ENCODE results near the gene TRPC4AP.

TRPC4AP gene

DNA sequence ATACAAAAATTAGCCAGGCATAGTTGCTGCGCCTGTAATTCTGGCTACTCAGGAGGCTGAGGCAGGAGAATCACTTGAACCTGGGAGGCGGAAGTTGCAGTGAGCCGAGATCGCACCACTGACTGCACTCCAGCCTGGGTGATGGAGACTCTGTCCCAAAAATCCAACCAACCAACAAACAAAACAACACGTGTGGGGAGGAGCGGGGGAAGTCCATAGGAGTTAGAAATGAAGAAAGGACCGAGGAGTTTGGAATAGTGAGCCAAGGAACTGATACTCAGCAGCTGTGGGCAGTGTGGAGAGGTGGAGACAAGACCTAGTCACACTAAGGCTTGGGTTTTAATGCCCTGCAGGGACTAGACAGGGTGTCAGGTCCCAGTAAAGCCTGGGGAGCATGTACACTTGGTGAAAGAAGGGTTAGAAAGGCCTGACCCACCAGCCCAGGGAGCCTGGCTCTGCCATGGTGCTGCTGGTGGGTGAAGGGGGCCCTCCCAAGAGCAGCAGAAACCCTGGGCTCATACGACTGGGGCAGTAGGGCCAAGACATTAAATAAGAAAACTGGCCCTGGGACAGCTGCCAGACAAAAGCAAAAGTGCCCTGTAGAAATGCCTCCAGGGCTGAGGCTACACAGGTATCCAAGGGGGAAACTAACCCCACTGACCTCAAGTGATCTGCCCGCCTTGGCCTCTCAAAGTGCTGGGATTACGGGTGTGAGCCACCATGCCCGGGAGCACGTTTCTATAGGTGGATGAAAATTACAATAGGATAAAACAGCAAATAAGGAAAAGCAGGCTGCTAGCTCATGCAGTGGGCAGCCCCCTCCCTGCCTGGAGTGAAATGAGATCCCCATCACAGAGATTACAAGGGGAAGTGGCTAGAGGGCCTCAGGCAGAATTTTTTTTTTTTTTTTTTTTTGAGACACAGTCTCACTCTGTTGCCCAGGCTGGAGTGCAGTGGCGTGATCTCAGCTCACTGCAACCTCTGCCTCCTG, 78.9 kb downstream of the TRPC4AP start:
- DNase-seq, result peak; percentile 60

DNA sequence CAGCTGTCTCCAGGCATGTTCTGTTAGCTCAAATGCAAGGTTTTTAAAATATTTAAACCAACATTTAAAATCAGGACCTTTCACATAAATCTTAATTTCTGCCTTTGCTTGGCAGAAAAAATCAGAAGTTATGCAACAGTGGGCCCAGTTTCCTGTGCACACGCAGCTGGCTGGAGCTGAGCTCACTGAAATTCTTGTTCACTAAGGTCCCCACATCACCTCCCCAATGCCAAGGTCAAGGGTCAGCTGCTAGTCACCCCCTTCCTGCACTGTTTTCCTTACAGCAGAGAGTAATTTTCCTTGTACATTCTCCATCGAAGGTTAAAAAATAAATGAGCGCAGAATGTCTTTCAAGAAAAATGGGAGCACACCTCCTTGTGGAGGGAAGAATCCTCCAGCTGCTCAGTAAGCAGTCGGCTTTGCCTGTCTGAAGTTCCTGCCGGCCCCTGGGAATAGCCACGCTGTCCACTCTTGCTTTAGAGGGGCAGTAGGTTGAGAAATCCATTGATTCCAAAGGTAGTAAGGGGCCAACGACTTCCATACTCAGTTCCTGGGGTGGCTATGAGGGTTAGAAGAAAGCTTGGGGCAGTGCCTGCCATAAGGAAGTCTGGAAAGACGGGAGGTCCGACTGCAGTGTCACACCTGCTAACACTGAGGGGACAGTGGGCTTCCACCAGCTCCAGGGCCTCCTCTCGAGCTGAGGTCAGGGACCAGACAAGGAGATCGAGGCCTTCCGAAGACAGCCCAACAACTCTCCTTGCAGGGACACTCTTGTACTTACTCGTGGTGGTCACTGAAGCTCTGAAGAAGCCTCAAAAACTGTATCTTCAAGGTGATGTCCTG, 80.2 kb downstream of the TRPC4AP start:
- DNase-seq, result peak; percentile 35

DNA sequence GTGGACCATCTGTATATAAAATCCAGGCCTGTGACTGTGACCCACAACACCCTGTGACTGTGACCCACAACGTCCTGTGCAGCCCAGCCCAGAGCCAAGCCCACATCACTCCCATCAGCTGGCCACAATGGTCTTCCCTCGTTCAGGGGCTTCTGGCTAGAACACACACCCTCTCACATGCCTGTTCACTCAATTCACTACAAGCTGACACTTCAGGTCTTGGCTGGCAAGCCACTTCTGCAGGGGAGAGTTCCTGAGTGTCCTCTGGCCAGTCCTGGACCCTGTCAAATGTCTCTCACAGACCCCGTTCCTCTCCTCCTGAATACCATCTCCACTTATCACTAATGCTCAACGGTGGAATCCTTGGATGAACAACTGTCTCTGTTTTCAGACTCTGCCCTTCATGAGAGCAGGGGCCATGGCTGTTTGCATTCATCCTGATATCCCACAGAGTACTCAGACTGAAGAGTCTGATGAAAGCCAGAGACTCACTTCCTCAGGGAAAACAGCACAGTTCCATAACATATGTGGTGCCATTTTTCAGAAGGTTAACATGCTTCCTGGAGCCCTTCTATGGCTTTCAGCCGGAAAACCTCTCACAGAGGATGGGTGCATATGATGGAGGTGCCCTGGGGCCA, 80.9 kb downstream of the TRPC4AP start:
- no peak for DNase-seq

DNA sequence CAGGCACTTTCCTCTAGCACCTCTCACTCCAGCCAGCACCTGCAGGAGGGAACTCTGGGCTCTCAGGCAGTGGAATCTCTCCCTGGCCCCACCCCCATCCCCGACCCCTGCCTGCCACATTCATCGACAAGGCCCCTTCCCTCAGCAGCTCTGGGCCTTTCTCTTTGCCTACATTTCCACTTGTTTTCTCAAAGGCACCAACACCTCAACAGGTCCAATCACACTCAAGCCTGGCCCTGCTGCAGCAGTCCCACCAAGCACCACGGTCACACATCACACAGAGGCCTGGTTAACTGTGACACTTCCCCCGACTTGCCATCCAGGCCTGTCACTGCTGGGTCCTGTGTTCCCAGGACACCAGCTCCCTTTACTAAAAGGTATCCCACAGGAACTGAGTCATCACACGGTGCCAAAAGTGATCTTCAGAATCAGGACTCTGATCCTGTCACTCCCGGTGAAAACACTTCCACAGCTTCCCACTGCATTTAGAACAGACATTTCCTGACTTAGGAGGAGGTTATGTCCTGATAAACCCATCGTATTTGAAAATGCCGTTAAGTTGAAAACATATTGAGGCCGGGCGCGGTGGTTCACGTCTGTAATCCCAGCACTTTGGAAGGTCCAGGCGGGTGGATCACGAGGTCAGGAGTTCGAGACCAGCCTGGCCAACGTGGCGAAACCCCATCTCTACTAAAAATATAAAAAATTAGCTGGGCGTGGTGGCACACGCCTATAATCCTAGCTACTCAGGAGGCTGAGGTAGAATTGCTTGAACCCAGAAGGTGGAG, 82.0 kb downstream of the TRPC4AP start:
- no peak for DNase-seq

DNA sequence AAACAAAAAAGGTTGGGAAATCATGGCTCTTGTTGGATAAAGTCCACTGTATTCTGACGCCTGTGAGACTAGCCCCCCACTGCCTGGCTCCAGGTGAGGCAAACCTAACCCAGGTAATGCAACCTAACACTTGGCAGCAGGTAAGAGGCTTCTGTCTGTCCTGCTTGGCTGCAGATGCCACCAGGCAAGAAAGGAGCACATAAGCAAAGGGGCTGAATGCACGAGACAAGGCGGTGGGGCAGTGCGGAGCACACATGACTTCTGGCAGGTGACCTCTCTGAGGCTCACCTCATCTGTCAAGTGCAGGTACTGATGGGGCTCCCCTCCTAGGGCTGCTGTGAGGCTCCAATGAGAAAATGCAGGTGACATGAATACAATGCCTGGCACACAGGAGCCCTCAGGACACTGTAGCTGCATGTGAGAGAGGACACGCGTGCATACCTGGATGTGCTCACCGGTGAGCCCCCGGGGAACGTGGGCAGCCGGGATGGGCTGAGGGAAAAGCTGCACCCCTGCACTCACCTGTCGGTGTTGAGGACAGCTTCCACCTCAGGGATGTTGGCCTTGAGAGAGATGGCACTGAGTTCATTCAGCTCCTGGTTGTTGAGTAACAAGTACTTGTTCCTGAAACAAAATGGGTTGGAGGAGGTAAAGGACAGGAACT, 82.8 kb downstream of the TRPC4AP start:
- DNase-seq, result no peak

DNA sequence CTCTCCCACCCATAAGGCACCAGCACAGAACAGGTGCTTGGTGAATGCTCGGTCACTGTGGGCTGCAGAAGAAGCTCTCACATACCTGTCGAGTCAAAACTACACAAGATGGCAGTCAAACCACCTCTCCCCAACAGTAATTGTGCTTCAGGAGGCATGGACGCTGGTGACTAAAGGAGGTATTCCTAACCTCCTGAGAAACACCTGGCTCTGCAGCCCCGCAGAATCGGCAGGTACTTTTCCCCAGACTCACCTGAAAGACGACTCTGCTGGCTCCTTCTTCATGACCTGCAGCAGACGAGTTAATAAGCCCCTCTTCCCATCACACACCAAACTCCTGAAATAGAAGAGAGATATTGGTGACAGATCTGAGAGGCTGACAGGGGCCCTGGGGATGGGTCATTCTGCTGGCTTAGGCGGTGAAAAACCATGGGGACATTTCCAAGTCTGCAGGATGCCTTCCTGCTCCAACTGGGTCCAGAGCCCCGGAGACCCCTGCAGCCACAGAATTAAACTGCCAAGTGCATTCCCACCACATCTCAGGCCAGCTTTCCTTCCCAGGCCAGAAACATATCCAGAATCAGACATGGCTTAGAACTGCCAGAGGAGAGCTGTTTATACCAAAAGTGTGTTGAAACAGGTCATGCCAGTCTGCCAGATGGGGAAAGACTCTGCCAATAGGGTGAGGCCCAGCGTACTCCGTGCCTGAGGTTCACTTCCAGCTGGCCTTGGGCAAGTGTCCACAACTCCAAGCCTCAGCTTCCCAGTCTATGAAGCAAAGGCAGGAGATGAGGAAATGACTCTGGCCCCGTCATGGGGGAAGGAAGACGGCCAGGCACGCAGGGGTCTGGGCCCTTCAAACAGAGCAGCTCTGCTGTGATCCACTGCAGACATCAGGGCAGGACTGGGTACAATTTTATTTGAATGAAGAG, 83.9 kb downstream of the TRPC4AP start:
- DNase-seq, result no peak

DNA sequence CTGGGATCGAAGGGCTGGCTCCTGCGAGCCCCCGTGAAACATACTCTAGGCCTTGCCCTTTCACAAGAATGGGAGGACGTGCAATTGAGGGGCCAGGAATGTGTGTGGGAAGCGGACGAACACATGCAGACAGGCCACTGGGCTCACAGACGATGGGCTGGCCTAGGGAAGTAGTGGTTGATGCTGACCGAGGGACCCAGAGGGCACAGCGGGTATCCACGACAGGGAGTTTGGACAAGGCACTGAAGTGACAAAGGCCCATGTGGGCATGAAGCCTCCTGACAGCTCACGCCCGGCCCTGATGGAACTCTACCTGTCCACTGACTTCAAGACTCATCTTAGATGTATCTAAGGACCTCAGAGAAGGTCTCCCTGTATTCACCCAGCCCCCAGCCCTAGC, 84.7 kb downstream of the TRPC4AP start:
- no peak for DNase-seq

DNA sequence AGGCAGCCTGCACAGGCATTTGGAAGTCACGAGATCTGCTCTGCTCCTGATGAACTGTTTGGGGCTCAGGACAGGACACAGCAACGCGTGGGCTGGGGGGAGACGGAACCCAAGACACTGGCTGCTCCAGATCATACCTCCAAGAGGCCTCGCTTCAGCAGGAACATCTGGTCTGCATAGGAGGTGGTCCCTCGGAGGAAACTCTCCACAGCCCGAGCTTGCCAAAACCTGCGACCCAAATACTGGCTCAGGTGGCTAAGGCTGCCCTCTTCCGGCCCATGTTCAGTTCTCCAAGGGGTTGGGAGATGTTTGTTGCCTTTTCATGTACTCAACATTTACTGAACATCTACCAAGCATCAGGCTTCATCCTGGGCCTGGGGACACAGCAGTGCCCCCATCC, 85.2 kb downstream of the TRPC4AP start:
- DNase-seq, result no peak

DNA sequence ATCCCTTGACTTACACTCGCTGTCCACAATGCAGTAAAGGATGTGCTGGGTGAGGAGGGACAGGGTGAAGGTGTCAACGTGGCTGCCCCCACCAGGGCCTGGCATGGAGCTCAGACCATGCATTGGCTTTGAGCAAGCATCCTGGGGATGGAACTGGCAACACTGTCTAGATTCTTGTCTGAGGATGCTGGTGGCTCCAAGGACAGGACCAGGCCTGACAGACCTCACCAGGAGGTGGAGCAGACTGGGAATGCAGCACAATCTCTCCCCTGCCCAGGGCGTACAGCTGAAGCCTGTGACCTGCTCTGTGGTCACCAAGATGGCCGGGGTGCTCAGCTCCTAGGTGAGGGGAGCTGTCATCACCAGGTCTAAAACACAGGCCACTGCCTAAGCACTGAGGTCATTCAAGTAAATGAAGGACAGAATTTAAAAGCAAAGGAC, 86.1 kb downstream of the TRPC4AP start:
- DNase-seq, result no peak

DNA sequence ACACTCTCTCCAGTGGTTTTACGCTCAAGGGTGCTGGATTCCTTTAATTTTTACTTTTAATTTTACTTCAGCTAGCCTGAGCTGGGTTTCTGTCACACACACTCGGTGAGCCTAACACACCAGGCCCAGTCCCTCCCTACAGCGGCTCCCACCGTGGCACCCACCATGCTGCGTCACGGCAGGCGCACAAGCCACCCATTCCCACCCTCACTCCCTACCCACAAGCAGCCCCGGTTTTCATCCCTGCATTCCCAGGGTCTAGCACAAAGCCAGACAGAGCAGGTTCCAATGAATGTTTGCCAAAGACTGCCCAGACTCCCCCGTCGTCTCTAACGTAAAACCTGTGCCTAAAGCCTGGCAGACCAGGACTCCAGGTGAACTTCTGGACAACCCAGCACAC, 86.6 kb downstream of the TRPC4AP start:
- no peak for DNase-seq

DNA sequence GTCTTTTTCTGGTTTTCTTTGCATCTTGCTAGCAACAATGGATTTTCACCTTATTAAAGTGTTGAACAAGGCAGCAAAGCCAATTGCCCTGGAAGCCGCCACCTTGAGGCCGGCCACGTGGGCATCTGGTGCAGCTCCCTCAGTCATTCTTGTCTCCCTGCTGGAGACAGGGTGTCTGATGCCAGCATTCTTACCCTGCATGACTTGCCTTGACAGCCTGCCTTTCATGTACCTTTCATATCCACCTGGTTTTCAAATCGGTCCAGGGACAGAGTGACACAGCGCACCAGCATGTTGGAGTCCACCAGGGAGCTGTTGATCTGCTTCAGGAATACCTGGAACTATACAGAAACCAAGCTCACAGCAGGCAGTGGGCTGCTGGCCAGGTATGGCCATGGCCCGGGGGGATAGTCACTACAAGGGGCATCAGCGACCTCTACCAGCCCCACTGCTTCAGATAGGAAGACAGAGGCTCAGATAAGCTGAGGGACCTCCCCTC, 87.1 kb downstream of the TRPC4AP start:
- DNase-seq, result no peak

DNA sequence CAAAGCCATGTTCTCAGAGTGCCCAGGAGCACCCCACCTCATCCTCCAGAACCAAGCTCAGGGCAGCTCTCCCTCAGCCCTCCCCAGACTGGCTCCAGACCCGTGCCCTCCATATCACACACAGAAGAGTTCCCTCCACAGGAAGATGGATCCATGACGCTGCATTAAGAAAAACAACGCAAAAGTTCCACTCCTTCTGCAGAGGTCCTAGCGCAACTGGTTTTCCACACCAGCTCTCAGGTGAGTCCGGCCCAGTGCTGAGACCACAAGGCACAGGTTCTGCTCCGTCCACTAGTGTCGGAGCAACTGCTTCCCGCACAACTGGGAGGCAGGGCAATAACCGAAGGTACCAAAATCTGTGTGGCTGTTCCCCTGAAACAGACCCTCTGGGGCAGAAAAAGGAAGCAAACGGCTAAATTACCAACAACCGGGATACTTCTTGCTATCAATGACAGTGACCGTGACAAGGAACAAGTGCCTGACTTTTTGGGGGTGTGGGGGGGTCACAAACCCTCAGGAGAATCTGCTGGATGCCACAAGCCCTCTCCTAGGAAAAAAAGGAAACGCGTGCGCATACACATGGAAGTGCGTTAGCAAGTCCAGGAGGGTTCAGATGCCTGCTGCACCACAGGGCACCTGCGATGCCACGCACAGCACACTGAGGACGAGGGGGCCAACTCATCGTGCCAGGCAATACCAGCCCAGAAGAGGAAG, 87.7 kb downstream of the TRPC4AP start:
- DNase-seq, result no peak

DNA sequence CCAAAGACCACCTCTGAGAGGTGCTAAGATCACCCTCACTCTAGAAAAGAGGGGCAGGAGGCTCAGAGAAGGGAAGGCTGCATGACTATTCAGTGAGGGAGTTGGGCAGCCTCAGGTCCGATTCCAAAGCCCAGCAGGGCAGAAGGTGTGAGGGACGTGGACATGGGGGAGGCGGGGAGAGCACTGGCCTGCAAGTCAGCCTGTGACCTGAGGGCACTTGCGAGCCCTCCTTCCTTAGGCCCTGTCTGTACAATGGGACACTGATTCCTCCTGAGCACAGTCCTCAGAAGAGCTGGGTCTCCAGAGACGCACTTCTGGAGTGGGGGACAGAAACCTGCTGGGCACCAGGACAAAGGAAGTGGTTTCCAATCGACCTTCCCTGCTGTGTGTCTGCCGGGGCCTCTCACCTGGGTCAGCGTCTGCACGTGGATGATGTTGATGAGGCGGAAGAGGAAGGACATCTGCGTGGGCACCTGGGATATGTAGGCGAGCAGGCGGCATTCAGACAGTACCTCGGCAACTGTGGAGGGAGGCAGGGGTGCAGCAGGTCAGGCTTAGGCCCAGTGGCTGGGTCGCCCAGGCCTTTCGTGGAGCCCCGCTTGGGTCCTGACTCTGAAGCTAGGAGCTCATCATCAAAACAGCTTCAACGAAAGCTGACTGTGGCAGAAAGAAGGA, 88.4 kb downstream of the TRPC4AP start:
- DNase-seq, result no peak

DNA sequence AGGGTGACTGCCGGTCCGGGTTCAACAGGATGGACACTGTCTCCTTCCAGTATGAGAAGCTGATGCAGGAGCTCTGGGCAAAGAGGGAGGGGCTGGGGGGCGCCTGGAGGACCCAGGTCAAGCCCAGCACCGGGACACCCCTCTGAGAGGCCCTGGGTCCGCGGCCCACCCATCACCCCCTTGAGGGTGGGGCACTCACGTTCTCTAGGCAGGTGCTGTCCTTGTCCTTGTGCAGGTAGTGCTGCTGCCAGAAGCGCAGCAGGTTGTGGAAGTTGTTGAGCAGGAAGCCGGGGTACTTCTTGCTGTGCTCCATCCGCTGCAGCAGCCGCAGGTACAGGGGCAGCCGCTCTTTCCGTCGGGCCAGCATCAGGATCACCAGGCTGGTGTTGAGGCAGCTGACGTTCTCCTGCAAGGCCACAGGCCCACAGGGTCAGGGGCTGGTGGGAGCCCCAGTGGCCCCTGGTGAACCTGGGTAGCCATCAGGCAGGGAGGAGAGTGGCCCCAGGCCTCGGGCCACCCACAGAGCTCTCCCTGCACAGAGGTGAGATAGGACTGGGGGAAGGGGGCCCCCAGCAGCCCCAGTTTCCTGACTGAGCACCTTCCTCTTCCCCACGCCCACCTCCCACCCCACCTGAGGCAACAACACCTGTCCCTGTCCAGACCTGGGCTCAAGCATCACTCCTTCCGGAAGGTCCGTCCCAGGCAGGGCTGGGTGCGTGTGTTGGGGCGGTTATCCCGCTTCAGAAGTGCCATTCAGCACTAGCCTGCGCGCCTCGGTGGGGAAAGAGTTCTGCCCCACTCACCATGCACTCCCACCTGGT, 89.2 kb downstream of the TRPC4AP start:
- no peak for DNase-seq

DNA sequence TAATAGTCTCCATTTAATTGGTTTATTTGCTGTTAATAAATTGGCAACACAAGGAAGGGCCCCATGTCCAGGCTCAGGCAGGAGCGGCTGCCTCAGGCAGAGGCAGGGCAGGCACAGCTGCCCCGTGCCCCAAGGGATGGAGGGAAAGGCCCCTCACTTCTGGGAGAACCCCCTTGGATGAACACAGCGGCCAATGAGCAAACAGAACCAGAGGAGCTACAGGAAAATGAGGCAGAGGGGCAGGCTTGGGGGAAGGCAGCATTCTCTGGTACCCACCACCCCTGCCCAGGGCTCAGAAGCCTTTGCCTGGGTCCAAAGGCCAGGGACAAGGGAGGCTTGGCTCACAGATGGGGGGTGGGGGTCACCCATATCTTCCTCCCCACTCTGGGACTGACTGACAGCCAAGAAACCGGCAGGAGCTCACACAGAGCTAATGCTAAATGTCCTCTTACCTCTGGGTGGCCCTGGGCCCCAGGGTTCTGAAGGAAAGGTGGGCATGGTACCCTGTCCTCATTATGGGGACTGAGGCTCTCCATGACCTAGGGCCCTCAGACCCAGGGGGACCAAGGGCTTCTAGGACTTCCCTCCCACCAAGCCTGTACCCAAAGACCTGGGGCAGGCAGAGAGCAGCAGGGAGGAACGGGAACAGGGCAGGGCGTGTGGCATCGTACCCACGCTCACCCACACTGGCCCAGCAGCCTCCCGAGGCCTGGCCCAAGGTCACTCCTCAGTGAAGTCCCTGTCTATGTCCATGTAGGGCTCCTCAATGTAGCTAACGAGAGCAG, 90.0 kb downstream of the TRPC4AP start:
- no peak for DNase-seq

DNA sequence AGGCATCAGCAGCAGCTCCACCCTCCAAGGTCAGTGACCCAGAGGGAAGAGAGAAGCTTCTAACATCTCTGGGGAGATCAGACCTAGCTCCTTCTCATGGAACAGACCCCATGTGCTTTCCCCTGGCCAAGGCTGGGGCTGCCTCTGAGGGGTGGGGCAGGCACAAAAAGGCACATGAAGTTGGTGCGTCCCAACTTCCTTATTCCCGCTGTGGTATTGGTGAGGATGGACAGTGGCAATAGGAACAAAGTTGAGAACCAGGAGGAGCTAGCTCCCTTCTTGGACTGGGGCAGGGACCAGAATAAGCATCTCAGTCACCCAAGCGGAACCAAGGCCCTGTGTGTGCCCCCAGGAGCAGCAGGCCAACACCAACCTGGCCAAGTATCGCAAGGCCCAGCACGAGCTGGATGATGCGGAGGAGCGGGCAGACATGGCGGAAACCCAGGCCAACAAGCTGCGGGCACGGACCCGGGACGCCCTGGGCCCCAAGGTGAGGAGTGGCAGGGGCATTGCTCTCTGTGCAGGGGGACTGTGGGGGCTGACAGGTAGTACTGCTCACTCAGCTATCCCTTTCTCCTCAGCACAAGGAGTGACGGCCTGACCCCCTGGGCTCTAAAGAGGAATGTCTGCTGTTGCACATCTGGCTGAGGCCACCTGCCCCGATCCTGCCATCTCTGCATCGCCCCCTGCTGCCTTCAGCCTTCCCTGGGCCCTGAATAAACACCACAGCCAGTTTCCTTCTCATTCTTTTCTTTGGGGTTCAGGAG, 90.8 kb downstream of the TRPC4AP start:
- no peak for DNase-seq

Measured in MV-4-11 (cell line).